Progenitor cell of endocrine pancreas (in vitro differentiated cells): ENCODE data around the gene BMP2K. TPM values are rescaled to one million over a fixed set of nuclear protein-coding genes. Genes with fewer than 3 reads are reported as not detected.

Source experiments
- DNase-seq: peaks from one replicate; pipeline ENCODE4 v3.0.0; 2021; ENCODE audit warnings: low spot score; ENCODE audit not compliant: unreplicated experiment
- H3K27ac Mint-ChIP-seq: 2 replicates; pipeline ENCODE4 v1.8.0; 2021; ENCODE audit warnings: mild to moderate bottlenecking, moderate library complexity, mixed read lengths
- H3K27me3 Mint-ChIP-seq: 2 replicates; pipeline ENCODE4 v1.8.0; 2021; ENCODE audit warnings: mixed read lengths
- H3K36me3 Mint-ChIP-seq: 2 replicates; pipeline ENCODE4 v1.8.0; 2022; ENCODE audit warnings: mixed read lengths; ENCODE audit not compliant: insufficient read depth
- H3K4me1 Mint-ChIP-seq: 2 replicates; pipeline ENCODE4 v1.8.0; 2021; ENCODE audit warnings: low read depth, mixed read lengths
- H3K4me3 Mint-ChIP-seq: 2 replicates; pipeline ENCODE4 v1.8.0; 2021; ENCODE audit warnings: low read depth, mild to moderate bottlenecking, moderate library complexity, mixed read lengths
- H3K9me3 Mint-ChIP-seq: 2 replicates; pipeline ENCODE4 v1.8.0; 2021; ENCODE audit warnings: low read depth, mixed read lengths
- total RNA-seq: library from RNA; stranded (reverse); gene quantifications from 2 replicates; pipeline ENCODE4 v1.2.1, GENCODE V29; 2021
- TF ChIP-seq, protein P1 (sequence below): fragments of 200-600 bp; sonication (generic); IDR thresholded peaks from one replicate; pipeline ENCODE4 v1.5.0; 2021; ENCODE audit warnings: antibody characterized with exemption, mild to moderate bottlenecking; ENCODE audit not compliant: unreplicated experiment

BMP2K gene
- total RNA-seq, 1 donor from 2014 or later = 32.5 TPM

DNA sequence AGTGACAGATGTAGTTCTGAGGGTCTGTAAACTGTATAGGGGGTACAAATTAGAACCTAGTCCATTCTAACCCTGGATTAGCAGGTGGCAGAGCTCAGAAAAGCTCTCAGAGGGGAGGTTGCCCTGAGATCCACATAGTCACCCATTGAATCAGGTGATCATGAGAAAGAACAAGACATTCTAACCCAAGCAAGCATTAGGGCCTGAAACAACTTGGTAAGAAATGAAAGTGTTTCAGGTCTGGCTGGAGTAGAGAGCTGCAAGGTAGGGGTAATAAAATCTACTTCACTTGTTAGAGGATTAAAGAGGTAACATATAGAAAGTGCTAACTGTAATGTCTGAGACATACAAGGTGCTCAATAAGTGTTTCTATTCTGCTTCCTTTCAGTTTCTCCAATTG lies 8.8 kb upstream of the BMP2K start:
- H3K4me3 Mint-ChIP-seq = no peak overlapping the region
- no peaks in the 10 kb centered on the region for H3K36me3 Mint-ChIP-seq
- peaks cover 1% of the 10 kb centered on the region for H3K4me1 Mint-ChIP-seq
- no peaks in the 10 kb centered on the region for H3K27me3 Mint-ChIP-seq
- no peak overlapping the region for H3K27ac Mint-ChIP-seq
- H3K9me3 Mint-ChIP-seq = no peaks in the 10 kb centered on the region
- TF ChIP-seq, protein P1, sequence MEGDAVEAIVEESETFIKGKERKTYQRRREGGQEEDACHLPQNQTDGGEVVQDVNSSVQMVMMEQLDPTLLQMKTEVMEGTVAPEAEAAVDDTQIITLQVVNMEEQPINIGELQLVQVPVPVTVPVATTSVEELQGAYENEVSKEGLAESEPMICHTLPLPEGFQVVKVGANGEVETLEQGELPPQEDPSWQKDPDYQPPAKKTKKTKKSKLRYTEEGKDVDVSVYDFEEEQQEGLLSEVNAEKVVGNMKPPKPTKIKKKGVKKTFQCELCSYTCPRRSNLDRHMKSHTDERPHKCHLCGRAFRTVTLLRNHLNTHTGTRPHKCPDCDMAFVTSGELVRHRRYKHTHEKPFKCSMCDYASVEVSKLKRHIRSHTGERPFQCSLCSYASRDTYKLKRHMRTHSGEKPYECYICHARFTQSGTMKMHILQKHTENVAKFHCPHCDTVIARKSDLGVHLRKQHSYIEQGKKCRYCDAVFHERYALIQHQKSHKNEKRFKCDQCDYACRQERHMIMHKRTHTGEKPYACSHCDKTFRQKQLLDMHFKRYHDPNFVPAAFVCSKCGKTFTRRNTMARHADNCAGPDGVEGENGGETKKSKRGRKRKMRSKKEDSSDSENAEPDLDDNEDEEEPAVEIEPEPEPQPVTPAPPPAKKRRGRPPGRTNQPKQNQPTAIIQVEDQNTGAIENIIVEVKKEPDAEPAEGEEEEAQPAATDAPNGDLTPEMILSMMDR = no peak
- no peak for DNase-seq

GRCh38 chr4:78768452-78769180 lies 7.5 kb upstream of the BMP2K start:
- Mint-ChIP-seq H3K27ac (no peak overlapping the region), H3K27me3 (no peaks in the 10 kb centered on the region), H3K4me1 (no peaks in the 10 kb centered on the region), H3K9me3 (no peaks in the 10 kb centered on the region), H3K4me3 (no peak overlapping the region), H3K36me3 (no peaks in the 10 kb centered on the region)
- DNase-seq = no peak
- TF ChIP-seq, protein P1 = no peak

DNA sequence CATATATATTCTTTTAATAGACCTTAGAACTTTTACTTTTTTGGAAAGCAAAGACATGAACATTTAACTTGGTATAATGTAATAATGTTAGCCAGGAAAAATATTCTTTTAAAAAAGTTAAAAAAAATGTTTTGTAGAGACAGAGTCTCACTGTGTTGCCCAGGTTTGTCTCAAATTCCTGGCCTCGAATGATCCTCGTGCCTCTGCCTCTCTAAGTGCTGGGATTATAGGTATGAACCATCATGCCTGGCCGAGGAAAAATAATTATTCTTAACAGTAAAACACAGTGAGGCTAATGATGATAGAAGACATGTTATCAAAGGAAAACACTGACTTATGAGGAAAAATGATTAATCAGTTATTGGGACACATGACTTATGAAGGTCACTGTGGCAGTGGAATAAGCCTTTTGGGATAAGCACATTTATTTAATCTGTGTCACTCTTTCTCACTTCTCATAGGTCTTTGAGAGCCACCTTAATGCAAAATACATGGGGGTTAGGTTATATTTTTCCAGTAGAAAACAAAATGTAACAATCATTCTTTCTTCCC lies 6.0 kb upstream of the BMP2K start:
- no peaks in the 10 kb centered on the region for H3K9me3 Mint-ChIP-seq
- H3K27ac Mint-ChIP-seq = no peak overlapping the region
- H3K4me1 Mint-ChIP-seq = peaks cover 5% of the 10 kb centered on the region
- H3K27me3 Mint-ChIP-seq = no peaks in the 10 kb centered on the region
- DNase-seq = no peak
- no peaks in the 10 kb centered on the region for H3K36me3 Mint-ChIP-seq
- TF ChIP-seq, protein P1 = no peak
- no peak overlapping the region for H3K4me3 Mint-ChIP-seq

DNA sequence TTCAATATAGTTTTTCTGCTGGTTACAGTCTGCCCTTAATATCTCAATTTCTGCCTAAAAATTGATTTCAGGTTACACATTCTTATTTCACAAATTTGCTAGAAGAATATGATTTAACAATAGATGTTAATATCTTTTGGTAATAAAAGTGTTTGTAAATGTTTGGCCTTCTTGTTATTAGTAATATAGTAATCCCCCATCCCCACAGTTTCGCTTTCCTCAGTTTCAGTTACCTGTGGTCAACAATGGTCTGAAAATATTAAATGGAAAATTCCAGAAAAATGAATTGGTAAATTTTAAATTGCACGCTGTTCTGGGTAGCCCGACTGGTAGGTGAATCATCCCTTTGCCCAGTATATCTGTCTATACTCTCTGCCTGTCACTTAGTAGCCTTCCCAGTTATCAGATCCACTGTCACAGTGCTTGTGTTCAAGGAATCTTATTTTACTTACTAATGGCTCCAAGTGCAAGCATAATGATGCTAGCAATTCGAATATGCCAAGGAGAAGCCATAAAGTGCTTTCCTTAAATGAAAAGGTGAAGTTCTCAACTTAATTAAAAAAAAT lies 3.5 kb upstream of the BMP2K start:
- Mint-ChIP-seq H3K27me3 (no peaks in the 10 kb centered on the region), H3K4me1 (peaks cover 14% of the 10 kb centered on the region), H3K4me3 (no peak overlapping the region), H3K27ac (no peak overlapping the region), H3K9me3 (no peaks in the 10 kb centered on the region), H3K36me3 (no peaks in the 10 kb centered on the region)
- TF ChIP-seq, protein P1 = no peak
- DNase-seq = no peak

GRCh38 chr4:78774417-78774816 lies 1.7 kb upstream of the BMP2K start:
- Mint-ChIP-seq H3K4me3 (peak overlapping the region; percentile 92), H3K27ac (no peak overlapping the region), H3K27me3 (no peaks in the 10 kb centered on the region), H3K9me3 (no peaks in the 10 kb centered on the region), H3K4me1 (peaks cover 16% of the 10 kb centered on the region), H3K36me3 (no peaks in the 10 kb centered on the region)
- TF ChIP-seq, protein P1 = no peak
- no peak for DNase-seq
